Amniotic stem cell (primary cell): ENCODE results near the gene ZNF665.
"Not testable (repeated sequence)": the region's sequence is repeated elsewhere in the genome, so short reads cannot be mapped to it uniquely, and the experiment has no call there.

Source experiments
- DNase-seq: peaks from one replicate; lab custom pipeline; 2025; lab: John Stamatoyannopoulos, UW

The ZNF665 gene

GRCh38 chr19:53192771-53193534 is at the start of gene ZNF665:
ZNF665 (minus strand) TSS chr19:53193358; CDS start chr19:53182898, 10,460 bp downstream.
- no peak for DNase-seq

GRCh38 chr19:53237114-53237777 is 44.1 kb upstream of the ZNF665 start:
- DNase-seq = no peak

DNA sequence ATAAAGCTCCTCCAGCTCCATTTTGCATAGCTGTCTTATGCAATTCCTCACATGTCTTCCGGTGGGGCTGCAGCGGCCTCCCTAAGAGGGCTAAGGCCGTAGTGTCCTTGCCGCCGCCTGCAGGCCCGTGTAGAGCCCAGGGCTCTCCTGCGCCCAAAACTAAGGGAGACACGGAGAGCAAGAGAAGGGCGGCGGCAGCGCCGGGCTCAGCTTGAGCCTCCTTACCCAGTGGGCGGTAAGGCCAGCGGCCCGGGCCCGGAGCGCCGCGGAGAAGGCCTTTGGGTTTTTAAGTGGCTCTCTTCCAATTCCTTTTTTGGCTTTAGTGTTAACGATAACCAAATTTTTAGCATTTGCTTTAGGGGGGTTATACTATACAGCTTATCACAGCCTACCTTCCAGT is 31.4 kb upstream of the ZNF665 start:
- DNase-seq = no peak

GRCh38 chr19:53222716-53223115 is 29.6 kb upstream of the ZNF665 start:
- not testable (repeated sequence) for DNase-seq

DNA sequence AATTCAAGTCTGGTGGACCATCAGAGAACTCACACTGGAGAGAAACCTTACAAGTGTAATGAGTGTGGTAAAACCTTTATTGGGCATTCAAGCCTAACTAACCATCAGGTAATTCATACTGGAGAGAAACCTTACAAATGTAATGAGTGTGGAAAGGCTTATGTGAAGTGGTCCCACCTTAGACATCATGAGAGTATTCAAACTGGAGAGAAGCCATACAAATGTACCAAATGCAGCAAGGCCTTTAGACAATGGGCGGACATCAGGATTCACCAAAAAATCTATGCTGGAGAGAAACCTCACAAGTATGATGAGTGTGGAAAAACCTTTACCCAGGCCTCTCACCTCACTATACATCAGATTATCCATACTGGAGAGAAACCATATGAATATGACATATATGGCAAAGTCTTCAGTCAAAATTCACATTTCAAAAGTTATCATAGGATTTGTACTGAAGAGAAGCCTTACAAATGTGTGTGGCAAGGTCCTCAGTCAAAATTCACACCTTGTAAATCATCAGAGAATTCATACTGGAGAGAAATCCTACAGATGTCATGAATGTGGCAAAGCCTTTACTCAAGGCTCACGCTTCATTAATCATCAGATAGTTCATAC is 19.7 kb upstream of the ZNF665 start:
- no peak for DNase-seq

GRCh38 chr19:53211554-53211953 is 18.4 kb upstream of the ZNF665 start:
- DNase-seq = not testable (repeated sequence)

- DNase-seq = peak; percentile 20
Observed at GRCh38 chr19:53196777-53197396, 3.7 kb upstream of the ZNF665 start.

- peak; percentile 18 for DNase-seq
Observed at GRCh38 chr19:53195265-53195903, 2.2 kb upstream of the ZNF665 start.

GRCh38 chr19:53193535-53194222 is 521 bp upstream of the ZNF665 start:
- DNase-seq = no peak

- no peak for DNase-seq
Observed at GRCh38 chr19:53190253-53190652, 2.9 kb downstream of the ZNF665 start.

- not testable (repeated sequence) for DNase-seq
Observed at GRCh38 chr19:53189691-53190198, 3.4 kb downstream of the ZNF665 start.

GRCh38 chr19:53185155-53185882 is 7.8 kb downstream of the ZNF665 start:
- not testable (repeated sequence) for DNase-seq

- no peak for DNase-seq
Observed at GRCh38 chr19:53183146-53183764, 9.9 kb downstream of the ZNF665 start.

DNA sequence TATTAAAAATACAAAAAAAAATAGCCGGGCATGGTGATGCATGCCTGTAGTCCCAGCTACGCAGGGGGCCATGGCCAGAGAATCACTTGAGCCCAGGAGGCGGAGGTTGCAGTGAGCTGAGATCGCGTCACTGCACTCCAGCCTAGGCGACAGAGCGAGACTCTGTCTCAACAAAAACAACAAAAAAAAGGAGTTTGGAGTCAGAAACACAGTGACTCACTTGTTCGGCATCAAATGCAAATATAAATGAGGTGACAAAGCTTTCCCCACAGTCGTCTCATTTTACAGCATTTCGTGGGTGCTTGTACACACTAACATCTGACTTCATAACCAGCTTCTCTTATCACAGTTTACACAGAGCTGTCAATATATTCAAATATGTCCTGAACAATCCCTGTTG is 11.0 kb downstream of the ZNF665 start:
- no peak for DNase-seq

GRCh38 chr19:53177986-53178385 is 15.2 kb downstream of the ZNF665 start:
- DNase-seq = no peak

DNA sequence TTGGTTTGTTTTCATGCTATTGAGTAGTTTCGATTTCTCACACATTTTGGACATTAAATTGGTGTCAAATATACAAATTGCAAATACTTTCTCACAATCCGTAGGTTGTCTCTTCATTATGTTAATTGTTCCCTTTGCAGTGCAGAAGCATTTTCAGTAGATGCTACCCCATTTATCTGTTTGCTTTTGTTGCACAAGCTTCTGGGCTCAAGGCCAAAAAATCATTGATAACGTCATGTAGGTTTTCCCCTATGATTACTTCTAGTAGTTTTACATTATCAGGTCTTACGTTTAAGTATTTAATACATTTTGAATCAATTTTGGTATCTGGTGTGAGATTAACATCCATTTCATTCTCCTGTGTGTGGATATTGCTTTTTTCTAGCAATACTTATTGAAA is 20.3 kb downstream of the ZNF665 start:
- no peak for DNase-seq

- no peak for DNase-seq
Observed at GRCh38 chr19:53165691-53166091, 27.5 kb downstream of the ZNF665 start.

DNA sequence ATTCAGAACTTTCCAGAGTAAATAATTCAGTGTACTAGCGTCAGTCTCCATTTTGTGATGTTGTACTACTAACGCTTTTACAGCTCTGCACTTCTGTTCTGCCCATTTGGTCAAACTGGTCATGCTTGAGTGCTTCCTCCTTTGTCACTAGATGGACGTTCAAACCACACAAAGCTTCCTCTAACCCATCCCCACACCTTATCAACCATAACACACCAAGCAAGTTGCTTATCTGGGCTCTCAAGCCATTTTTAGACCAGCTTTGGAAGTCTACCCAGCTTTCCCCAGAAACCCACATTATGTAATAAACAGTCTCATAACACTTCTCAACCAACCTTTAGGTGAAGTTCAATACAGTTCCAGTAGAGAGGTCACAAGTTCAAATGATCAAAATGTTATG is 32.0 kb downstream of the ZNF665 start:
- no peak for DNase-seq

- DNase-seq = no peak
Observed at GRCh38 chr19:53160350-53160749, 32.8 kb downstream of the ZNF665 start.

GRCh38 chr19:53158119-53158656 is 35.0 kb downstream of the ZNF665 start:
- DNase-seq = no peak
